GM18505 (cell line): ENCODE data around the gene AP2A2.

Experiments
- ATAC-seq: cut with Tn5 transposase; IDR thresholded peaks from one replicate; pipeline ENCODE4 v1.9.1; 2021; ENCODE audit not compliant: unreplicated experiment
- POLR2A ChIP-seq: IDR thresholded peaks from 4 replicates; pipeline ENCODE4 v1.6.1; 2011; ENCODE audit warnings: borderline replicate concordance; ENCODE audit not compliant: insufficient read depth, insufficient read length; ENCODE audit errors: extremely low read depth

Gene AP2A2

DNA sequence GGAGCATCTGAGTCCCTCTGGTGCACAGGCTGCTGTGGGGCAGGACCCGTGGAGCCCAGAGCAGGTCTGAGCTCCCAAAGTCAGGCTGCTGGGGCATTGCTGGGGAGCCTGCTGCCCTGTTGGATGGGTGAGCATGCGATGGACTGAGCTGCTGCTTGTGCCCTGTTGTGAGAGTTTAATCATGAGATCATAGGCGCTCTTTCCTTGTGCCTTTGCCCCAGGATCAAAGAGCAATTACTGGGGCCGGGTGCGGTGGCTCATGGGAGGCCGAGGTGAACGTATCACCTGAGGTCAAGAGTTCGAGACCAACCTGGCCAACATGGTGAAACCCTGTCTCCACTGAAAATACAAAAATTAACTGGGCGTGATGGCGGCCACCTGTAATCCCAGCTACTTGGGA, 73.3 kb downstream of the AP2A2 start:
- ATAC-seq = no peak
- TF ChIP-seq POLR2A = no peak

DNA sequence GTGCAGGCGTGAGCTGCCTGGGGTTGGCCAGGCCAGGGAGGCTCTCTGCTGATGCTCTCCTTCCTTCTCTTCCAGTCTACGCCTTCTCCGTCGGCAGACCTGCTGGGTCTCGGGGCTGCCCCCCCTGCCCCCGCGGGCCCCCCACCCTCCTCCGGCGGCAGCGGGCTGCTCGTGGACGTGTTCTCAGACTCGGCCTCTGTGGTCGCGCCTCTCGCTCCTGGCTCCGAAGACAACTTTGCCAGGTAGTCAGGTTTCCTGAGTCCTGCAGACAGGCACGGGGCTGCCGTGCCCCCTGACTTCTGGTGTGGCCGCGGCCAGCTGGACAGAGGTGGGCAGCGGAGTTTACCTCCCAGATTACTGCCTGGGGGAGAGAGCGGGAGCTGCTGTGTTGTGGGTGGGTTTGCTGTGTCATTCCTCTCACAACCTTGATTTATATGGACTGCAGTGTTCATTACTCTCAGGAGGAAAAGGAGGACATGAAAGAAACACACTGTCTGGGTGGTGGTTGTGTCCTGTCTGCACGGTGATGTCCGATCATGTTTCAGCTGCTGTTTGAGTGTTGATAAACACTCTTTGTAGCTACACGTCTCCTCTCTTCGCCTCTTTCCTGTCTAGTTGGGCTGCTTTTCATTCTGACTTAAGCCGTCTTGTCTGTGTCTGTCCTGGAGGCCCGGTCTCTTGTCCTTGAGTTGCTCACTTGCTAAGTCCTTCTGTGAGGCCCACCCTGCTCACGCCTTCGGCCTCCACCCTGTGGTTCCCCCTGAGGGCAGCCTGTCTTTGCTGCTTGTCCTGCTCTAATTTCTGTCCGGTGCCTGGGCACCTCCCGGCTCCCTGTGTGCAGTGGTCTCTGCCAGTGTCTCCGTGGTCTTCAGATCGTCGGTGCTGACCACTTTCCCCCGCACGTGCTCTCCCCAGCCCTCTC, 74.9 kb downstream of the AP2A2 start:
- no peak for ATAC-seq
- no peak for TF ChIP-seq POLR2A

DNA sequence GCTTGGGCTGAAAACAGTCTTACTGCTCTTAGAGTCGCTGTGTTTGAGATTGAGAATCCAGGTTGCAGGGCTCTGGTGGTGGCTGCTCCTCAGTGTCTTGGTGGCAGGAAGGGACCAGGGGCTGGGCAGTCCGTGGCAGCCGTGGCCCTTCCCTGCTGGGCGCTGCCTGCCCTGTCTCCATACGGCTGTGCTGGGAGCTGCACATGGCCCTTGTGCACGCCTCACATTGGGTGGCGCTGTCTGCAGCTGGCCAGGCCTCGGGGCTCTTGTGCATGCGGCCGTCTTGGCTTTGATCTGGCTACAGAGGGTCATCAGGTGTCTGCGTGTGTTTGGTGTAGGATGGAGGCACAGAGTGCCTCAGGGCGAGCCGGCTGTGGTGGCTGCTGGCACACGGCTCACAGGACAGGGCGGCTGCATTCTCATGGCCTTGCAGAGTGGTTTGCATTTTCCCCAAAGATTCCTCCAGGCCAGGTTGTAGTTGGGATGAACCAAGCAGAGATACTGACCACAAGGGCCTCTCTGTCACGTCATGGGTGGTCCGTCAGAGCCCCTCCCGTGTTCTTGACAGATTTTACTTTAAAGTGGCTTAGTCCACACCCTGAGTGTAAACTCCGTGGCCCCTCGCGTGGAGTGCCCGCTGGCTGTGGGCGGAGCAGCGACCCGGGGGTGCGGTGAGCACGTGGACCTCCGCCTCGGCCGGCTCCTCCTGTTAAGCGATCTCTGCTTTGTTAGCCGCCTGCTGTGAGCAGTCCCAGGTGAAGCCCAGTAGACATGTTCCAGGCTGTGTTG, 76.1 kb downstream of the AP2A2 start:
- no peak for ATAC-seq
- TF ChIP-seq POLR2A = no peak

DNA sequence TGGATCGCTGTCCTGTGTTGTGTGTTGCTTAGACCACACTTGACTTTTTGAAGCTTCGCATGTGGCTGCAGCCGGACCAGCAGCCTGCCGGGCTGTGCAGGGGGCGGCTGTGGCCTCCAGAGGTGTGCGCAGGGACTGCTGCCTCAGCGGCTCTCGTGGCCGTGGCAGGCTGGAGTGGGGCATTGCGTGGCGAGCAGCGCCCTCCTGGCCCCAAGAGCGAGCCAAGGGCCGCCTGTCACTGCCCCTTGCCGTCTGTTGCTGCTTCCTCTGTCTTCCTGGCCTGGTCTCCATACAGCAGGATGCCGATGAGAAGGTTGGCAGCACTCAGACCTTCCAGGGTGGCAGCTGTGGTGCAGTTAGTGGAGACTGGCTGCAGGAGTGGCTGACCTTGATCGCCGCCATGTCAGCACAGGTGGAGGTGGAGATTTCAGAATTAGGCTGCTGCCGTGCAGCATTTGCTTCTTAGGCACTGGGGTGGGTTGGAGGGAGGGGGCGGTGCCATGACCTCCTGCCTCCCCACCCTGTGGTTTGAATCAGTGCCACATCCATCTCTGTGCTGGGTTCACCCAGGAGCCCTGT, 76.8 kb downstream of the AP2A2 start:
- no peak for ATAC-seq
- no peak for TF ChIP-seq POLR2A

DNA sequence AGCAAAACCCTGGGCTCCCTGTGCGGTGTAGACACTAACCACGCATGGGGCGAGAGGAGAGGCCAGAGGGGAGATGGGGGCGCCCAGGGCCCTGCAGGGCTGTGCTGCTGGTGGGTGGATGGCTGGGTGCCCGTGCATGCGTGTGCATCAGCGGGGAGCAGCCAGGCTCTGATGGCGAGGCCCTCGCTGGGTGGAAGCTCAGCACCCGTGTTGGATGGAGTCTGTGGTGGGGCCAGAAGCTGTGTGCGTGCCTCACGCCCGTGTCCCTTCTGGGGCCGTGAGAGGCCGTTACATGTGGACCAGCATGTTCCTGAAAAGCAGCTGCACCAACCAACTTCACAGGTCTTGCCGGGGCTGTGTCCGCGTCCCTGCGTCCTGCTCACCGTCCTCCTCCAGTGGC, 77.5 kb downstream of the AP2A2 start:
- no peak for ATAC-seq
- no peak for TF ChIP-seq POLR2A

DNA sequence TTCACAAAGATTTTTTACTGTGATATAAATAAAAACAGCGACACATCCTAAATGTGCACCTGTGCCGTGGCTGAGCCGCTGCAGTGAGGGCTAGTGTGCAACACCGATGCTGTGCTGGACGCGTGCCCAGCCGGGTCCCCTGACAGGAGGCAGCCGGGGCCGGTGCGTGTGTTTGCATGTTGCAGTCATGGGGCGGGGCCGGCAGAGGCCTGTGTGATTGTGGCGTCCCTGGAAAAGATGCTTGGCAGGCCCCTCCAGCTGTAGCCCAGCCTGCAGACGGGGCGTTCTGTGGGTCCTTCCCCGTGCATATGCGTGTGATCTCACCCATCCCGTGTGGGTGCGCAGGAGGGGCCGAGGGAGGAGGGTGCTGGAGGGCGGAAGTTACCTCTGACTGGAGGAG, 80.3 kb downstream of the AP2A2 start:
- TF ChIP-seq POLR2A = no peak
- no peak for ATAC-seq

DNA sequence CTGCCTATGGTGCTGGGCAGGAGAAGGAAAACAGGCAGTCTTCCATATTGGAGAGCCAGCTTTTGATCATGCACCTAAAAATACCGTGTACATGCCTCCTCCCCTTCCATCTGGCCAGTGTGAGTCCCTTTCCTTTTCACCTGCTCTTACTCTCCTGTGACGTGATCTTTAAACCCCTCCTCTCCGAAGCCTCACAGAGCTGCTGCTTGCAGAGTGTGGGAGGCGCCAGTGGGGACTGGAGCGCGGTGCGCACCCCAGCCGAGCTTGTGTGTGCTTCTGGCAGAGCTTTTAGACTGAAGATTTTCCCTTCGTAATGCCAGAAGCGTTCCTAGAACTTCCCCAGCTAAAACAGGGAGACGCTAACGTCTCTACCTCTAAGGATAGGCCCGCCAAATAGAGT, 81.1 kb downstream of the AP2A2 start:
- ATAC-seq = no peak
- TF ChIP-seq POLR2A = no peak

DNA sequence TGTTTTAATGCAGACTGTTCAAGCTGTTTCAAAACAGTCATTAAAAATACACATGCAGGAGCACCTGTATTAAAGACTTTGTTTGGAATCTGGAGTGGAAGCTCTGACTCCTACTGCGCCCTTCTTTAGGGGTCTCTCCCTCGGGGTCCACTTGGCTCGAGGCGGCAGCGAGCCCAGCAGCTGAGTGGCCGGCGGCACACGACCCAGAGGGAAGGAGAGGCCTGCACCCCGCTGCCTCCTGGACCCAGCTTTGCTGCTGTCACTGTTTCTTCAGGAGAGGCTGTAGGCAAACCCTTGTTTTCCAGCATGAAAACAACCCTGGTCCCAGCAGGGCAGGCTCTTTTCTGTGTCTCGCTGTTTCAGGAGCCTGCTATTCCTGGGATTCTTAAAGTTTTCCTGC, 81.6 kb downstream of the AP2A2 start:
- no peak for ATAC-seq
- TF ChIP-seq POLR2A = no peak

DNA sequence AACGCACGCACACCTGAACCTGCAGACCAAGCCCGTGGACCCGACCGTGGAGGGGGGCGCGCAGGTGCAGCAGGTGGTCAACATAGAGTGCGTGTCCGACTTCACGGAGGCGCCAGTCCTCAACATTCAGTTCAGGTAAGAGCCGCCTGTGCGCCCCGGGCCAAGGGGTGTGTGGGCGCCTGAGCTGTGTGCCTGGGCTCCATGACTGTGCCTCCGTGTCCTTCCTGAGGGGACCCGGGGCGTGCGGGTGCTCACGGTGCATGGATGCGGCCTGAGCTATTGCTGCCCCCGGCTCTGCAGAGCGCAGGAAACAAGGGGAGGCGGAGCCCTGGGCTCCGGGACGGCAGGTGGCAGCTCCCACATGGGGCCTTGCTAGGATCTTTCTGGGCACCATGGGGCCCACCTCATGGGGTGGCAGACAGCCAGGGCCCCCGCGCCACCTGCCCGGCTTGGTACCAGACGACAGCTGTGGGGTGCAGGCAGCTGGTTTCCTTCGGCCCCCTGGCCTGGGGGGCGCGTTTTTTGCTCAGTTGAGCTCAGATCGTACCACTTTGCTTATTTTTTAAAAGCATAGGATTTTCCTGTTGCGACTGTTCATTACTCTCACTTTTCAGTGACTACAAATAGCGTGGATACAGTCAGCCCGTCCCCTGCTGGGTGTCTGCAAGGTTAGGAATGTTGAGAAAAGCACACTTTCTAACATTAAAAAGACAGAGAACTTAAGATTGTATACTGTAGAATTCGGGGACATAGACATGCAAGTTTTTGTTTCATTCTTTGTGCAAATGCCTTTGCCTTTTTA, 82.5 kb downstream of the AP2A2 start:
- no peak for TF ChIP-seq POLR2A
- no peak for ATAC-seq

DNA sequence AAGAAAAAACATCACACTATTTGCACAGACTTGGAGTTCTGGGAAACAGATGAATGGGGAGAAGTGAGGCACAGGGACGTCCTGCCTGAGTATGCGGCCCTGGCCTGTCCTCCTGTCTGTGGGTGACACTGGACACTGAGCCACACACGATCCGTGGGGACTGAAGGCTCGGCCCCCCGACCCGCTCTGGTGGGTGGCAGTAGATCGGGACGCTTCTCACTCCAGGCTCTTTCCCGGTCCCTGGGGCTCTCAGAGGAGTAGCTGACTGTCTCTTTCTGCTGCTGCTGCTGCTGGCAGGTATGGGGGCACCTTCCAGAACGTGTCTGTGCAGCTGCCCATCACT, 83.1 kb downstream of the AP2A2 start:
- TF ChIP-seq POLR2A = no peak
- ATAC-seq = no peak

DNA sequence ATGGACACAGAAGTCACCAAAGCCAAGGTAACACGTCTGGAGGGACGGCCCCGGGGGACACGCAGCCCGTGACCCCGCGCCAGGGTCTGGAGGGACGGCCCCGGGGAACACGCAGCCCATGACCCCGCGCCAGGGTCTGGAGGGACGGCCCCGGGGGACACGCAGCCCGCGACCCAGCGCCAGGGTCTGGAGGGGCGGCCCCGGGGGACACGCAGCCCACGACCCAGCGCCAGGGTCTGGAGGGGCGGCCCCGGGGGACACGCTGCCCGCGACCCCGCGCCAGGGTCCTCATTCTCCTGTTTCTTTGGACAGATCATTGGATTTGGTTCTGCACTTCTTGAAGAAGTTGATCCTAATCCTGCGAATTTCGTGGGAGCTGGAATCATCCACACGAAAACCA, 83.7 kb downstream of the AP2A2 start:
- ATAC-seq = no peak
- TF ChIP-seq POLR2A = no peak

DNA sequence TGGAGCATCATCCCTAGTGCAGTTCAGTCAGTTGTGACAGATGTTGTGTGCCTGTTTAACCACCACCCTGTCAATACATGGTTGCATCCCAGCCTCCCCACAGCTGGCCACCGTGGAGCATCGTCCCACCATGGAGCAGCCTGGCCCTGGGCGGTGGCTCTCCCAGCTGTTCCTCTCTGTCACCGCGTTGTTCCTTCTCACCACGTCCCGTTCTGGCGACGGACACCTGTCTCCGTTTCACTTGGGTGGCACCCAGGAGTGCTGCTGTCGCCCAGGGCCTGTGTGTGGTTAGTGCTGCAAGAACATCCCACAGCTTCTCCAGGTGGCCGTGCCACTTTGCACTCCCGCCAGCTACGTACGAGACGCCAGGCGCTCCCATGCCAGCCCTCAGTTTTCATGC, 84.3 kb downstream of the AP2A2 start:
- ATAC-seq = no peak
- TF ChIP-seq POLR2A = no peak
